OCI-M1 (cell line): ENCODE measurements around the gene FAM83F.
"Not testable (repeated sequence)": the region's sequence is repeated elsewhere in the genome, so short reads cannot be mapped to it uniquely, and the experiment has no call there.

Source experiments
- DNase-seq: peaks from one replicate; lab custom pipeline; 2025; lab: John Stamatoyannopoulos, UW

FAM83F gene

GRCh38 chr22:39994566-39995392 lies at the start of gene FAM83F:
TSS of gene FAM83F (plus strand) at chr22:39994954. CDS start at chr22:39995043, 89 bp downstream.
- no peak for DNase-seq

- DNase-seq = no peak
These were observed 48.6 kb upstream of the FAM83F start for GRCh38 chr22:39946126-39946502.

- DNase-seq = peak; percentile 94
These were observed 48.1 kb upstream of the FAM83F start for GRCh38 chr22:39946503-39947219.

- DNase-seq = no peak
These were observed 47.2 kb upstream of the FAM83F start for GRCh38 chr22:39947220-39948216.

- no peak for DNase-seq
These were observed 44.6 kb upstream of the FAM83F start for GRCh38 chr22:39949964-39950737.

- DNase-seq = not testable (repeated sequence)
These were observed 43.0 kb upstream of the FAM83F start for GRCh38 chr22:39951603-39952293.

GRCh38 chr22:39952347-39952746 lies 42.4 kb upstream of the FAM83F start:
- DNase-seq = no peak

- DNase-seq = no peak
These were observed 41.7 kb upstream of the FAM83F start for GRCh38 chr22:39953101-39953500.

- no peak for DNase-seq
These were observed 40.1 kb upstream of the FAM83F start for GRCh38 chr22:39954584-39955055.

- DNase-seq = no peak
These were observed 39.1 kb upstream of the FAM83F start for GRCh38 chr22:39955675-39956074.

- peak; percentile 90 for DNase-seq
These were observed 37.7 kb upstream of the FAM83F start for GRCh38 chr22:39956932-39957664.

GRCh38 chr22:39958009-39958711 lies 36.6 kb upstream of the FAM83F start:
- no peak for DNase-seq

- no peak for DNase-seq
These were observed 35.7 kb upstream of the FAM83F start for GRCh38 chr22:39958949-39959639.

- no peak for DNase-seq
These were observed 34.9 kb upstream of the FAM83F start, which contains the start of gene TMA7B for GRCh38 chr22:39959640-39960447. TSS of gene TMA7B (plus strand) at chr22:39960397. CDS start at chr22:39964375, 3,978 bp downstream.

GRCh38 chr22:39960791-39961746 lies 33.7 kb upstream of the FAM83F start:
- DNase-seq = peak; percentile 92

- DNase-seq = no peak
These were observed 32.7 kb upstream of the FAM83F start for GRCh38 chr22:39962071-39962470.
